OCI-LY7 (cell line): Measurements from ENCODE around the gene RCE1. TPM values are rescaled to one million over a fixed set of nuclear protein-coding genes. Genes with fewer than 3 reads are reported as not detected.

Experiments
- BruUV-seq: library from RNA; stranded (reverse); fragments of 400-500 nt; replicated peaks from 2 replicates; lab custom pipeline; 2021; lab: Mats Ljungman, UMichigan
- CTCF ChIA-PET: fragments of 300-600 bp; sonication (Branson Sonifier 250); formaldehyde crosslinking; loops from one replicate; lab custom pipeline; 2022; ENCODE audit warnings: antibody characterized with exemption; ENCODE audit not compliant: unreplicated experiment; lab: Charles Lee
- POLR2A ChIA-PET: fragments of 300-600 bp; sonication (Branson Sonifier 250); formaldehyde crosslinking; loops from one replicate; lab custom pipeline; 2022; ENCODE audit warnings: antibody characterized with exemption; lab: Charles Lee
- DNase-seq: peaks from one replicate; pipeline ENCODE4 v3.0.0-alpha.2; 2015; ENCODE audit warnings: low spot score
- H2AFZ ChIP-seq: fragments of 200-600 bp; sonication (generic), shearing (Covaris generic); 2 replicates; pipeline ENCODE4 v1.6.1; 2014; ENCODE audit warnings: mild to moderate bottlenecking, antibody characterized with exemption, low read length, moderate library complexity
- H3K27ac ChIP-seq: fragments of 200-600 bp; sonication (generic); 2 replicates; pipeline ENCODE4 v1.5.1; 2014; ENCODE audit warnings: mixed run types, low read depth, mild to moderate bottlenecking, moderate library complexity, low read length, inconsistent platforms; ENCODE audit not compliant: poor library complexity, severe bottlenecking
- H3K36me3 ChIP-seq: fragments of 200-600 bp; sonication (generic); 2 replicates; pipeline ENCODE4 v1.6.1; 2014; ENCODE audit warnings: mild to moderate bottlenecking, antibody characterized with exemption, low read length, moderate library complexity, mixed read lengths; ENCODE audit not compliant: insufficient read depth
- H3K4me1 ChIP-seq: fragments of 200-600 bp; sonication (generic); 2 replicates; pipeline ENCODE4 v1.5.1; 2014; ENCODE audit warnings: mild to moderate bottlenecking, low read length; ENCODE audit not compliant: insufficient read depth, poor library complexity, severe bottlenecking
- H3K4me2 ChIP-seq: fragments of 200-600 bp; sonication (generic); 2 replicates; pipeline ENCODE4 v1.6.1; 2014; ENCODE audit warnings: mild to moderate bottlenecking, low read length
- H3K4me3 ChIP-seq: fragments of 200-600 bp; sonication (generic); 2 replicates; pipeline ENCODE4 v1.5.1; 2014; ENCODE audit warnings: mild to moderate bottlenecking, low read depth, low read length; ENCODE audit not compliant: poor library complexity, severe bottlenecking
- H3K79me2 ChIP-seq: fragments of 200-600 bp; sonication (generic); 2 replicates; pipeline ENCODE4 v1.6.1; 2016; ENCODE audit warnings: low read depth, mild to moderate bottlenecking, low read length, moderate library complexity, mixed read lengths; ENCODE audit not compliant: insufficient read depth
- H3K9me2 ChIP-seq: fragments of 200-600 bp; sonication (generic); 2 replicates; pipeline ENCODE4 v1.6.1; 2016; ENCODE audit warnings: mild to moderate bottlenecking, low read length, mixed read lengths; ENCODE audit not compliant: insufficient read depth
- H3K9me3 ChIP-seq: fragments of 200-600 bp; sonication (generic); 2 replicates; pipeline ENCODE4 v1.6.1; 2014; ENCODE audit warnings: mild to moderate bottlenecking, mixed run types, low read length, mixed read lengths
- H4K20me1 ChIP-seq: fragments of 200-600 bp; sonication (generic); 2 replicates; pipeline ENCODE4 v1.6.1; 2014; ENCODE audit warnings: mild to moderate bottlenecking, antibody characterized with exemption, low read length, moderate library complexity, mixed read lengths; ENCODE audit not compliant: insufficient read depth
- CTCF ChIP-seq: fragments of 200-600 bp; sonication (generic); conservative IDR thresholded peaks from 2 replicates; pipeline ENCODE4 v1.5.1; 2014; ENCODE audit warnings: mild to moderate bottlenecking, antibody characterized with exemption, low read length, moderate library complexity, mixed read lengths
- EZH2phosphoT487 ChIP-seq: fragments of 200-600 bp; sonication (generic); IDR thresholded peaks from 2 replicates; pipeline ENCODE4 v1.6.1; 2018; ENCODE audit warnings: low read depth, borderline replicate concordance, mild to moderate bottlenecking, mixed run types, antibody characterized with exemption, low read length, moderate library complexity, mixed read lengths
- intact Hi-C: fragments of 100-400 bp; cut with micrococcal nuclease; formaldehyde crosslinking; loops from one replicate; pipeline ENCODE4 v1.10.0; 2022; ENCODE audit not compliant: unreplicated experiment
- total RNA-seq, 2 experiments: library from RNA; depleted of rRNA in 1 of 2; stranded (reverse); fragments of >200 nt in 1 of 2; shearing (Covaris generic) in 1 of 2; gene quantifications; 2 replicates each; pipeline ENCODE4 v1.2.3, GENCODE V29; 2014 to 2022

RCE1 gene
- total RNA-seq, 2 experiments from 2014 or later, result 34.9 to 62.9 TPM

- no peak overlapping the region for H3K4me2 ChIP-seq
- H3K4me3 ChIP-seq, result no peak overlapping the region
- BruUV-seq, result no TSS peak
- no peak for DNase-seq
- POLR2A ChIA-PET, result no interaction called here
- CTCF ChIA-PET, result no interaction called here
- H3K4me1 ChIP-seq, result peaks cover 16% of the 10 kb centered on the region
- TF ChIP-seq CTCF, result no peak
- no peak for TF ChIP-seq EZH2phosphoT487
- H3K9me3 ChIP-seq, result no peaks in the 10 kb centered on the region
- no peaks in the 10 kb centered on the region for H4K20me1 ChIP-seq
- intact Hi-C loops, result no loop called here
- peaks cover 31% of the 10 kb centered on the region; the same call in 1 of the 2 replicates for H3K36me3 ChIP-seq
- no peak overlapping the region for H3K27ac ChIP-seq
- H3K9me2 ChIP-seq, result no peaks in the 10 kb centered on the region
- peaks cover 3% of the 10 kb centered on the region; the same call in 1 of the 2 replicates for H3K79me2 ChIP-seq
- no peak overlapping the region for H2AFZ ChIP-seq
Observed at GRCh38 chr11:66849501-66850234, 6.4 kb downstream of the RCE1 start.

- ChIA-PET POLR2A (no interaction called here), CTCF (no interaction called here)
- H4K20me1 ChIP-seq, result no peaks in the 10 kb centered on the region
- H3K36me3 ChIP-seq, result peaks cover 25% of the 10 kb centered on the region; the same call in 1 of the 2 replicates
- intact Hi-C loops, result no loop called here
- no peak overlapping the region for H3K27ac ChIP-seq
- no peaks in the 10 kb centered on the region for H3K9me2 ChIP-seq
- no peak overlapping the region for H3K4me2 ChIP-seq
- BruUV-seq, result no TSS peak
- H2AFZ ChIP-seq, result no peak overlapping the region
- no peaks in the 10 kb centered on the region for H3K79me2 ChIP-seq
- no peak for TF ChIP-seq EZH2phosphoT487
- TF ChIP-seq CTCF, result no peak
- H3K9me3 ChIP-seq, result no peaks in the 10 kb centered on the region
- H3K4me1 ChIP-seq, result peaks cover 18% of the 10 kb centered on the region
- DNase-seq, result no peak
- no peak overlapping the region for H3K4me3 ChIP-seq
Observed at GRCh38 chr11:66850235-66850587, 7.0 kb downstream of the RCE1 start.

- CTCF ChIA-PET, result no interaction called here
- Histone ChIP-seq H4K20me1 (no peaks in the 10 kb centered on the region), H3K36me3 (peaks cover 20% of the 10 kb centered on the region; the same call in 1 of the 2 replicates), H3K79me2 (no peaks in the 10 kb centered on the region), H2AFZ (no peak overlapping the region), H3K4me3 (no peak overlapping the region), H3K27ac (no peak overlapping the region), H3K9me2 (no peaks in the 10 kb centered on the region), H3K4me2 (no peak overlapping the region), H3K4me1 (peaks cover 23% of the 10 kb centered on the region), H3K9me3 (no peaks in the 10 kb centered on the region)
- BruUV-seq, result no TSS peak
- intact Hi-C loops, result no loop called here
- DNase-seq, result no peak
- POLR2A ChIA-PET, result interaction anchor here (0.5 kb wide), 1 partner anchor 10 kb away, joined by 4 read pairs; no protein-coding TSS in a partner anchor
- no peak for TF ChIP-seq CTCF
- TF ChIP-seq EZH2phosphoT487, result no peak
Observed at GRCh38 chr11:66850588-66851238, 7.5 kb downstream of the RCE1 start.
